Middle frontal gyrus (tissue), 1 donor: ENCODE results near the gene GALNT17.
"Not testable (repeated sequence)": the region's sequence is repeated elsewhere in the genome, so short reads cannot be mapped to it uniquely, and the experiment has no call there.

ENCODE experiments used
- DNase-seq: peaks from one replicate; pipeline ENCODE4 v3.0.0-alpha.2; 2015; ENCODE audit warnings: low spot score; ENCODE audit errors: extremely low spot score

The GALNT17 gene

DNA sequence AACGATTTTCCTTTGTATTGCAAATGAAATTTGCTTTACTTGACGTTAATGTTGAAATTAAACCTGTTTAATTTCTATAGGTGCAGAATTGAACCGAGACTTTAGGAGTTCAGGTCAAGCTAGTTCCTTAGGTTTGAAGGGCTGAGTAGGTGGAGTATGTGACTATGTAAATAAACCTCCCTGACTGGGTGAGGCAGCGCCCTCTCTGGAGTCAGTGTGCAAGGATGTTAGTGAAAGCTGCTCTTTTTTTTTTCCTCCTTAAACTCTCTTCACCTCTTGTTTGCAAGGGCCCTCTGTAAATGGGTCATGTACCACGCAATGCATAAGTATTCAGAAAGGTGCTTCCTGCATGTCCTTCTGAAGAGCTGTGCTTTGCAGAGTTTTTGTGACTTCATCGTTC lies 33.8 kb downstream of the GALNT17 start:
- DNase-seq, result no peak

- no peak for DNase-seq
Measured at GRCh38 chr7:71171476-71171875, 39.5 kb downstream of the GALNT17 start.

DNA sequence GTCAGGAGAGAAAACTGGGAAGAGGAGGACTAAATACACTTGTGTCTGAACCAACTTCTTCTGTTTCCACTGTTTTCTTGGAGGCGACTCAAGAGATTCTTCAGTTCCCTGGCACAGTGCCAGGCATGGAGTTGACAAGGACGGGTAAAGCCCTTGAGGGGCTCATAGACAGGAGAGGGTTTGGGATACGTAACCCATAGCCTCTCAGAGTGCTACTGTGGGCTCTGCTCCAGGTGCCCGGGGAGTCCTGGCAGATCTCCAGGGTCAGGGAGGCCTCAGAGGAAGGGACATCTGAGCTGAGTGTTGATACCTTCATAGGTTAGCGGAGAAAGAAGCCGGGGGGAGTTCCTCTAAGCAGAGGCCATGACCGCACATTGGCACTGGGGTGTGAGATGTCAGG lies 42.0 kb downstream of the GALNT17 start:
- DNase-seq, result no peak

DNA sequence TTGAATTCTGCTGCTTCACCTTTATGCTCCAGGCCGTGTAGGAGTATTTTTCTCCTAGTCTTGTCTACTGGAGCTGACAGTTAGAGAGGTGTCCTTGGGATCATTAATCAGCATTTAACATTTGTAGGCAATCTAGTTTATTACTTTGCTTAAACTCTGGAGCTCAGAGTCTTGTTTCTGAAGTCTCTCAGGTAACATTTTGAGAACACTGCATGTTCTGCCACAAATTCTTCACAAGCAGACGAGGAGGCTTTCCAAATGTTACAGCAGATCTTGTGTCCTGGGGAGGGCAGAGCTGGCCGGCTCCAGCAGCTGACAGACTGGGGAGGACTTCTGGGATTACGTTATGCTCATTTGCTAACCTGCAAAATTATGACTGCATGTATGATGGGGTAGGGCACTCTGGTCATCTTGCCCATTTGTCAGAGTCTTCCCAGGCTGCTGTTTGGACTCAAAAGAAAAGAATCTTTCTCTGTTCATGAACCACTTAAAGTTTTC lies 50.5 kb downstream of the GALNT17 start:
- DNase-seq, result no peak

DNA sequence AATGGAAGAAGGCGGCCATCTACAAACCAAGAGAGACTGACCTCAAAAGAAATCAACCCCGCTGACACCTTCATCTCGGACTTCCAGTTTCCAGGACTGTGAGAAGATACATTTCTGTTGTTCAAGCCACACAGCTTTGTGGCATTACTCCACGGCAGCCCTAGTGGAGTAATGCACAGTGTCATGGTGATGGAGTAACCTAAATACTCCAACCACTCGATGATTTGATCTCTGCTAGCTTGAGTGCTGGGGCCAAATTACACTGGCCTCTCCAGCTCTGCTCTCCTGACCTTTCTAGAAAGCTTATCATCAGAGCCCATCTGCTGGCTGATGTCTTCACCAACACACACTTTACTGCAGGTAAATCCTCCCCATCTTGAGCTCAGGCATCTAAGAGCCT lies 52.2 kb downstream of the GALNT17 start:
- DNase-seq, result no peak

DNA sequence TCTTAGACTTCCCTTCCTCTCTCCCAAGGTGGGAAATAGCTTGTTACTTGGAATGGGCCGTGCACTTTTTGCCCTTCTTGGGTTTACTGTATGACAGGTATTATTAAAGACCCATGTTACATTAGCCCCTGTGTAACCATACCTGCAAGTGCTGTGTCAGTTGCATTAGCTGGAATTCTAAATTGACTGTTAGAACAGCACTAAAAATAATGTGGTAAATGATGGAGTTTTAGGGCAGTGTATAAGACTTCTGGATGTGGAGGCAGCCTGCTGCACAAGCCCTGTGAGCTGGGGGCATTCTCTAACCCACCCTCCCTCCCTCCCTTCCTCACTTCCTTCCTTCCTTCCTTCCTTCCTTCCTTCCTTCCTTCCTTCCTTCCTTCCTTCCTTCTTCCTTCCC lies 52.7 kb downstream of the GALNT17 start:
- no peak for DNase-seq

DNA sequence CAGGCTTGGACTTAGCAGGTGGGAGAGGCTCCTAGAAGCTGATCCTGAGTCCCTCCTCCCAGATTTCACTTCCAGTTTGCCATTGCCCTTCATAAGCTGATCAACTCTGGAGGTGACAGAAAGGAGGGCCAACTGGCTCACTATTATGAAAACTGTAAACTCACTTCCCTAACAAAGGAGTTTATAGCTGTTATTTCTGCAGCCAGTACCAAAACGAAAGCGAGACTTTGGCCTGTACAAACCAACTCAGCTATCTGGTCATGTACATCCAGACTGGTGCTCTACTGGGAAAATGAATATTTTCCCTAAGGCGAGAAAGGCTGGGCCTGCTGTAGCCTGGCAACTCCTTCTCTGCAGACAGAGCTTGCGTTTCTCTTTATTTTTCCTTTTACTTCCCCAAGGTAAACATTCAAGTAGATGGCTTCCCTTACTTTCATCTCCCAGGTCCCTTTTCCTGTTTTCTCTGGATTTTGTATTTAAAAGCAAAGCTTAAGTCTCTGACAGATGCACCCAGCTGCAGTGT lies 54.7 kb downstream of the GALNT17 start:
- no peak for DNase-seq

DNA sequence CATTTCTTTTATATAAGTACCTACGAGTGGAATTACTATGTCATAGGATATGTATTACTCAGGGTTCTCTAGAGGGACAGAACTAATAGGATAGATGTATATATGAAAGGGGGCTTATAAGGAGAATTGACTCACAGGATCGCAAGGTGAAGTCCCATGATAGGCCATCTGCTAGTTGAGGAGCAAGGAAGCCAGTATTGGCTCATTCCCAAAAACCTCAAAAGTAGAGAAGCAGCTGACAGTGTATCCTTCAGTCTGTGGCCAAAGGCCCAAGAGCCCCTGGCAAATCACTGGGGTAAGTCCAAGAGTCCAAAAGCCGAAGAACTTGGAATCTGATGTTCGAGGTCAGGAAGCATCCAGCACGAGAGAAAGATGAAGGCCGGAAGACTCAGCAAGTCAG lies 59.8 kb downstream of the GALNT17 start:
- no peak for DNase-seq

DNA sequence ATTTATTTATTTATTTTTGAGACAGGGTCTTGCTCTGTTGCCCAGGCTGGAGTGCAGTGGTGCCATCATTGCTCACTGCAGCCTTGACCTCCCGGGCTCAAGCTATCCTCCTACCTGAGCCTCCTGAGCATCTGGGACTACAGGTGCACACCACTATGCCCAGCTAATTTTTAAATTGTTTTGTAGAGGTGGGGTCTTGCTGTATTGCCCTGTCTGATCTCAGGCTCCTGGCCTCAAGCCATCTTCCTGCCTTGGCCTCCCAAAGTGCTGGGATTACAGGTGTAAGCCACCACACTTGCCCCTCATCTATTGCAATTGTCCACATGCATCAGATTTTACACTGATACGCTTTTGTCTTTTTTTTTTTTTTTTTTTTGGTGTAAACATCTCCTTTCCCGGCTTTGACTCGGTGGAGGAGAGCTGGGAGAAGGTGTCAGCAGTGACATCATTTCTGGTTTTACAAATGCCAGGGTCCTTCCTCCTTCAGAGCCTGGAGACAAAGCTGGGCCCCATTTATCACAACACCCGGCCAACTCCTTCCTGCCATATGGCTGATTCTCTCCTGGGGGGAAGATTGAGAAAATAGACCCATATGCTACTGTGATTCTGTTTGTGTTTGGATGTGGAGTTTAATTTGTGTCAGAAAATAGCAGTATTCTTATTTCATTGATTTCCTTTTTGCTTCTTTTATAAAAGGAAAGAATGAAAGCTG lies 61.3 kb downstream of the GALNT17 start:
- DNase-seq, result peak; percentile 27

DNA sequence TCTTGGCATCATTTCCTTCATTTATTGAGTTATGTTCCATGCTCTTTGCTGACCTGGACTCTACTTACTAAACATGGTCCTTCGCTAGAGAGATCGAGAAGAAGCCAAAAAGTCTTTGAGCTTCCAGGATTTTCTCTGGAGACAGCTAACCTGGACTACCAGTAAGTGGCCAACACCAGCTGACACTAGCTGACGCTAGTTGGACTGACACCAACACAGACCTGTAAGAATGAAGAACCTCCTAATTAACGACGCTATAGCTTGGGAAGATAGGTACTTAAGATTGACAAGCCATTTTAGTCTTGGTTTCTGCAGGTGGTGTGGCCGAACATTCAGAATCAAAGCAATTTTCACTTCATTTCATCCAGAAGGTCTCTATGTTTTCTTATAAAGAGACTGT lies 66.4 kb downstream of the GALNT17 start:
- DNase-seq, result no peak

DNA sequence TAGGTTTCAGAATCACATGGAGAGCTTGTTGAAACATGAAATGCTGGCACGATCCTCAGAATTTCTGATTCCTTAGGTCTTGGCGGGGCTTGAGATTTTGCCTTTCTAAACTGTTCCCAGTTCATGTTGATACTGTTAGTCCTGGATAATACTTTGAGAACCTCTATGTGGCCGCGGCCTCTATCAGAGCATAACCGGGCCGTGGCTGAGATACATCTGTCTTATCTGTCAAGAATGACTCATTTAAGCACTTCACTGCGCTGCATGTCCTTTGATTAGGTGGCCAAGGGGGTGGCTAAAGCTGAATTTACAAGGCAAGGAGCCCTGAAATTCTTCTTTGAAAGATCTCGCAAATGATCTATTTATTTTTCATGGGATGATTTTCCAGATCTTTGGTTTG lies 66.9 kb downstream of the GALNT17 start:
- DNase-seq, result no peak

DNA sequence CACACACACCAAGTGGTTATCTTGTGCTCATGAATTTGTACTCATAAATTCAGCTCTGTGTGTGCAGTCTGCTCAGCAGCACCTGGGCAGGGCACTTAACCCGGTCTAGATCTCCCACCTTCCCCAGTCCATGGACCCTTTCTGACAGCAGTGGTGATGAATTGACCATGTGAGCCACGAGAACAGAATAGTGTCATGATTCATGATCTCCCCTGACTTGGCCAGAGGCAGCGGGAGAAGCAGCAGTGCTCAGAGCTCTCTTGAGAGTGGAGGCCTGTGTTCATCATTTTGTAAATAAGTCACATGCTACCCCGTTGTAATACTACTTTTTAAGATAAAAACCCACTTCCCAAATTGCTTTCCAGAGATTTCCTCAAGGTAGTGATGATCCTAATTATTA lies 74.2 kb downstream of the GALNT17 start:
- no peak for DNase-seq

DNA sequence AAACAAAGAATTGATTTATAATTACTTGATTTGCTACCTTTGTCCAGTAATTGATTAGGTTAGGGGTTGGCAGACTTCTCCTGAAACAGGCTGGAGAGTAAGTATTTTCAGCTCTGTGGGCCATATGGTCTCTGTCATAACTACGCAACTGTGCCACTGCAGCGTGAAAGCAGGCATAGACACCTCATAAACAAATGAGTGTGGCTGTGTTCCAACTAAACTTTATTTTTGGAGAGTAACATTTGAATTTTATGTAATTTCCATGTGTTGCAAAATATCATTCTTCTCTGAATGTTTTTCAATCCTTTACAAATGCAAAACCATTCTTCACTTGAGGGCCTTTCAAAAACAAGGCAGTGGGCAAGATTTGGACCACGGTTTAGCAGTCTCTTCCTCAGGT lies 76.9 kb downstream of the GALNT17 start:
- peak; percentile 55 for DNase-seq

DNA sequence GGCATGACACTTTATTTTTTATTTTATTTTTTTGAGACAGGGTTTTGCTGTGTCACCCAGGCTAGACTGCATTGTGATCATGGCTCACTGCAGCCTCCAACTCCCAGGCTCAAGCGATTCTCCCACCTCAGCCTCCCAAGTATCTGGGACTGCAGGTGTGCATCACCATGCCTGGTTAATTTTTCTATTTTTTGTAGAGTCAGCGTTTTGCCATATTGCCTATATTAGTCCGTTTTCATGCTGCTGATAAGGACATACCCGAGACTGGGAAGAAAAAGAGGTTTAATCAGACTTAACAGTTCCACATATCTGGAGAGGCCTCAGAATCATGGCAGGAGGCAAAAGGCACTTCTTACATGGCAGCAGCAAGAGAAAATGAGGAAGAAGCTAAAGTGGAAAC lies 77.5 kb downstream of the GALNT17 start:
- DNase-seq, result not testable (repeated sequence)

GRCh38 chr7:71210220-71210619 lies 78.3 kb downstream of the GALNT17 start:
- DNase-seq, result no peak

DNA sequence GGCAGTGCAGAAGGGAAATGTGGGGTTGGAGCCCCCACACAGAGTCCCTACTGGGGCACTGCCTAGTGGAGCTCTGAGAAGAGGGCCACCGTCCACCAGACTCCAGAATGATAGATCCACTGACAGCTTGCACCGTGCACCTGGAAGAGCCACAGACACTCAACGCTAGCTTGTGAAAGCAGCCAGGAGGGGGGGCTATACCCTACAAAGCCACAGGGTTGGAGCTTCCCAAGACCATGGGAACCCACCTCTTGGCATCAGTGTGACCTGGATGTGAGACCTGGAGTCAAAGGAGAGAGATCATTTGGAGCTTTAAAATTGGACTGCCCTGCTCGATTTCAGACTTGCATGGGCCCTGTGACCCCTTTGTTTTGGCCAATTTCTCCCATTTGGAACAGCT lies 80.5 kb downstream of the GALNT17 start:
- DNase-seq, result not testable (repeated sequence)

- no peak for DNase-seq
Measured at GRCh38 chr7:71216211-71216610, 84.3 kb downstream of the GALNT17 start.

DNA sequence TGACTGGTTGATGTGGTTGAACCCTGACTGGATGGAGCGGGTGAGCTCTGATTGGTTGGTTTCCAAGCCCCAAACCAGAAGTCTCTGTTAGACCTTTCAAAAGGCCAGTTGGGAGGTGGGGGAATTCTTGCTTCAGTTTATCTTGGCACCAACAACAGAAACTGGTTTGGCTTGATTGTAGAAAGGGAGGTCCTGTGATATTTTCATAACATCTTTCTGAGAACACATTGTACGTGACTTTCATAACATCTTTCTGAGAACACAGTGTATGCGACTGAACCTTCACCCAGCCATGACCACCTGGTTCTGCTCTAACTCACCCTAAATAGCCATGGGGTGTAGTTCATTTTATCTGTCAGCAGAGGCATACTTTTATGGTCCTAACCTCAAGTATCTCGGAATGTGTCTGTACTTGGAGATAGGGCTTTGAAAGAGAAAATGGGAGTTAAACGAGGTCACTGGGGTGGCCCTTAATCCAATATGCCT lies 88.3 kb downstream of the GALNT17 start:
- DNase-seq, result no peak

- no peak for DNase-seq
Measured at GRCh38 chr7:71221049-71221448, 89.1 kb downstream of the GALNT17 start.

DNA sequence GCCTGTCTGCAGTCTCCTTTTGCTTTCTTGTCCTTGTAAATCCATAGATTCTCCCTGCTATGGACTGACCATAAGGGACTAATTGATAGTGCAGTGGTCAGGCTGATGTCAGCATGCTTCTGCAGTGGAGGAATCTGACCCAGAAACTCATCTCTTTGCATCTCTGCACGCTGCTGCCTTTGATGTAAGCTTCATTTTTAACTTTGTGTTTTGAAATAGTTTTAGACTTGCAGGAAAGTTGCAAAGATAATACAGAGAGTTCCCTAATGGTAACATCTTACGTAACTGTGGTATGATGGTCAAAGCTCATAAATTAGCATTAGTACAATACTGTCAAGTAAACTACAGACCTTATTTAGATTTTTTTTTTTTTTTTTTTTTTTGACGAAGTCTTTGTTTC lies 89.6 kb downstream of the GALNT17 start:
- no peak for DNase-seq

DNA sequence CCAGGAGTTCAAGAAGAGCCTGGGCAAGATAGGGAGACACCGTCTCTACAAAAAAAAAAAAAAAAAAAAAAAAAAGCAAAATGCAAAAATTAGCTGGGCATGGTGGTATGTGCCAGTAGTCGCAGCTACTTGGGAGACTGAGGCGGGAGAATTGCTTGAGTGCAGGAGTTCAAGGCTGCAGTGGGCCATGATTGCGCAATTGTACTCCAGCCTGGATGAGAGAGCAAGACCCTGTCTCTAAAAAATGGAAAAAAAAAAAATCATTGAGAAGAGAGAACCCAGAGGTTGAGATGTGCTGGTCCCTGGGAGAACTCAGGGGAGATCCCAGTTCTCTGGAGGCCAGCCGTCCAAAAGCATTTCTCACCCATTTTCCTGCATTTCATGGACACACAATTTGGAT lies 95.2 kb downstream of the GALNT17 start:
- no peak for DNase-seq

GRCh38 chr7:71229148-71229547 lies 97.2 kb downstream of the GALNT17 start:
- DNase-seq, result no peak

GRCh38 chr7:71229699-71230098 lies 97.8 kb downstream of the GALNT17 start:
- no peak for DNase-seq
